ENCODE measurements around the gene HOXA13.

The HOXA13 gene

GRCh38 chr7:27146491-27147198, 53.2 kb downstream of the HOXA13 start:
- no peak for TF ChIP-seq CTCF (conservative IDR thresholded peaks at IDR 0.05; ENCODE audit: low read length)
- no peak overlapping the region for H3K4me3 ChIP-seq (ENCODE audit: low read length)
- no peak for DNase-seq (ENCODE audit: low read depth)

GRCh38 chr7:27145914-27146412, 53.9 kb downstream of the HOXA13 start:
- no peak for TF ChIP-seq CTCF (conservative IDR thresholded peaks at IDR 0.05; ENCODE audit: low read length)
- H3K4me3 ChIP-seq (ENCODE audit: low read length) = no peak overlapping the region
- no peak for DNase-seq (ENCODE audit: low read depth)

DNA sequence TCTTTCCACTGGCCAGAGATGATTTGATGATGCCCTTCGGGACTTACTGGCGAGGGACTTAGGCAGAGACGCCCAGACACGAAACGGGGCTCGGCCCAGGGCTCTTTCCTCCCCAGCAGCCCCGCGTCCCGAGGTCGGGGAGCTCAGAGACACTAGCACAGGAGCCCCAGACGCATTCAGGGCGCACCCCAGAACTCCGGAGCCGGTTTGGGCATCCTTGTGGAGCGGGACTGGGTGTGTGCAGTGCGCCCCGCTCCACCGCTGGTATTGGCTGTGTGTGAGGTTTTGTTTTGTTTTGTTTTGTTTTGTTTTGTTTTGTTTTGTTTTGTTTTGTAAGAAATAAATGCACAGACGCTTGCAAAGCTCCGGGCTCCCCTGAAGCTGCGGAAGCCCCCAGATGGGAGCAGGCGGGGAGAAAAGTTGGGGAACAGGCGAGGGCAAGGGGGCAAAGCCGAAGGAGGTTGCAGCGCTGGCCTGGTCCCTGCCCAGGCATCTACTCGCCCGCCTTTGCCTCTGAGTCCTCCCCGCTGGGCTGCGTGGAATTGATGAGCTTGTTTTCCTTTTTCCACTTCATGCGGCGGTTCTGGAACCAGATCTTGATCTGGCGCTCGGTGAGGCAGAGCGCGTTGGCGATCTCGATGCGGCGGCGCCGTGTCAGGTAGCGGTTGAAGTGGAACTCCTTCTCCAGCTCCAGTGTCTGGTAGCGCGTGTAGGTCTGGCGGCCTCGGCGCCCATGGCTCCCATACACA, 54.6 kb downstream of the HOXA13 start:
- no peak overlapping the region for H3K4me3 ChIP-seq (ENCODE audit: low read length)

GRCh38 chr7:27144781-27145164, 55.1 kb downstream of the HOXA13 start:
- H3K4me3 ChIP-seq (ENCODE audit: low read length) = no peak overlapping the region
- DNase-seq (ENCODE audit: low read depth) = no peak
- TF ChIP-seq CTCF (conservative IDR thresholded peaks at IDR 0.05; ENCODE audit: low read length) = no peak

More for the DNA sequence above, 54.6 kb downstream of the HOXA13 start:
- no peak for TF ChIP-seq CTCF (conservative IDR thresholded peaks at IDR 0.05; ENCODE audit: low read length)
- no peak for DNase-seq (ENCODE audit: low read depth)
